A549 (cell line): ENCODE measurements around the gene RAPGEF3. TPM values are rescaled to one million over a fixed set of nuclear protein-coding genes. Genes with fewer than 3 reads are reported as not detected.

Source experiments
- ATAC-seq, 2 experiments: fragments of 200-7000 bp in 1 of 2; fragments of >200 bp in 1 of 2; cut with Nextera tagmentation in 1 of 2; cut with Tn5 transposase in 1 of 2; 3 replicates each; pipeline versions ENCODE4 v1.8.0 to v1.9.1; 2018 to 2020; ENCODE audit warnings: mild to moderate bottlenecking in 1 of 2, moderate library complexity in 1 of 2
- CTCF ChIA-PET: fragments of 300-600 bp; sonication (Branson Sonifier 250); formaldehyde crosslinking; extraction: SDS; loops from one replicate; lab custom pipeline; 2021; ENCODE audit warnings: antibody characterized with exemption, inconsistent platforms; lab: Yijun Ruan, JAX
- POLR2A ChIA-PET: fragments of 350-600 bp; formaldehyde crosslinking; extraction: SDS; loops from one replicate; lab custom pipeline; 2021; ENCODE audit warnings: antibody characterized with exemption, inconsistent platforms; lab: Yijun Ruan, JAX
- DNase-seq, 2 experiments: peaks; one replicate each; pipeline versions ENCODE4 v3.0.0 to v3.0.0-alpha.2; 2011 to 2016; ENCODE audit warnings: low read depth in 1 of 2, low spot score in 1 of 2
- FAIRE-seq: peaks from 2 replicates; lab custom pipeline; 2011; peaks lifted over from hg19 to GRCh38; lab: Jason Lieb, UNC
- H3K27ac ChIP-seq, 2 experiments: fragments of >200 bp; sonication (Bioruptor Twin); formaldehyde crosslinking; 3 replicates each; pipeline ENCODE4 v1.5.1; 2016 to 2017
- H3K4me1 ChIP-seq: fragments of >200 bp; sonication (Bioruptor Twin); formaldehyde crosslinking; 3 replicates; pipeline ENCODE4 v1.6.1; 2016
- H3K4me2 ChIP-seq: fragments of >200 bp; sonication (Bioruptor Twin); formaldehyde crosslinking; 3 replicates; pipeline ENCODE4 v1.6.1; 2016
- H3K4me3 ChIP-seq: fragments of >200 bp; sonication (Bioruptor Twin); formaldehyde crosslinking; 3 replicates; pipeline ENCODE4 v1.5.1; 2016
- H3K9me3 ChIP-seq: fragments of >200 bp; sonication (Bioruptor Twin); formaldehyde crosslinking; 3 replicates; pipeline ENCODE4 v1.6.1; 2016
- ATOH8 ChIP-seq: fragments of 250-450 bp; sonication (Bioruptor Pico); IDR thresholded peaks from 2 replicates; pipeline ENCODE4 v1.5.0; 2020; ENCODE audit warnings: low read depth, mild to moderate bottlenecking, moderate library complexity
- CBX2 ChIP-seq: fragments of 200-600 bp; sonication (generic); IDR thresholded peaks from 2 replicates; pipeline ENCODE4 v1.6.1; 2016; ENCODE audit warnings: low read depth, mild to moderate bottlenecking, borderline replicate concordance
- CEBPB ChIP-seq, 2 experiments: fragments of >200 bp in 1 of 2; sonication (Bioruptor Twin) in 1 of 2; formaldehyde crosslinking in 1 of 2; IDR thresholded peaks; 2 replicates each; pipeline ENCODE4 v1.6.1; 2012 to 2016
- CHD2 ChIP-seq: fragments of 150-350 bp; IDR thresholded peaks from 2 replicates; pipeline ENCODE4 v1.6.1; 2014; ENCODE audit warnings: low read length; ENCODE audit not compliant: partially characterized antibody
- CTCF ChIP-seq: fragments of >200 bp; sonication (Bioruptor Twin); formaldehyde crosslinking; IDR thresholded peaks from 3 replicates; pipeline ENCODE4 v1.5.1; 2016
- E2F6 ChIP-seq: IDR thresholded peaks from 2 replicates; pipeline ENCODE4 v1.6.1; 2012; ENCODE audit warnings: low read depth, borderline replicate concordance
- ELK1 ChIP-seq: fragments of 150-350 bp; IDR thresholded peaks from 2 replicates; pipeline ENCODE4 v1.6.1; 2014; ENCODE audit warnings: low read depth, mild to moderate bottlenecking, low read length
- EP300 ChIP-seq, 2 experiments: fragments of >200 bp; sonication (Bioruptor Twin); formaldehyde crosslinking; IDR thresholded peaks; 2 replicates in 1 of 2; 3 replicates in 1 of 2; pipeline ENCODE4 v1.6.1; 2016 to 2017
- FOXS1 ChIP-seq: fragments of 250-450 bp; sonication (Bioruptor Pico); IDR thresholded peaks from 2 replicates; pipeline ENCODE4 v1.5.0; 2020; ENCODE audit warnings: mild to moderate bottlenecking, moderate library complexity
- HOXA7 ChIP-seq: fragments of 250-450 bp; sonication (Bioruptor Pico); IDR thresholded peaks from 2 replicates; pipeline ENCODE4 v1.5.0; 2020; ENCODE audit warnings: mild to moderate bottlenecking, moderate library complexity
- JUN ChIP-seq, 2 experiments: fragments of >200 bp; sonication (Bioruptor Twin); formaldehyde crosslinking; IDR thresholded peaks; 2 replicates in 1 of 2; 3 replicates in 1 of 2; pipeline ENCODE4 v1.6.1; 2016 to 2017
- KDM1A ChIP-seq: fragments of 200-600 bp; sonication (generic); IDR thresholded peaks from 2 replicates; pipeline ENCODE4 v1.6.1; 2016; ENCODE audit warnings: low read depth, mild to moderate bottlenecking
- KDM5A ChIP-seq: fragments of 200-600 bp; sonication (generic); IDR thresholded peaks from 2 replicates; pipeline ENCODE4 v1.6.1; 2016; ENCODE audit warnings: antibody characterized with exemption, mild to moderate bottlenecking
- MAX ChIP-seq: IDR thresholded peaks from 2 replicates; pipeline ENCODE4 v1.6.1; 2012
- MAZ ChIP-seq: fragments of 150-350 bp; IDR thresholded peaks from 2 replicates; pipeline ENCODE4 v1.6.1; 2014; ENCODE audit warnings: antibody characterized with exemption, low read depth, low read length, borderline replicate concordance
- NR3C1 ChIP-seq: fragments of >200 bp; sonication (Bioruptor Twin); formaldehyde crosslinking; IDR thresholded peaks from 3 replicates; pipeline ENCODE4 v1.6.1; 2017
- PHF8 ChIP-seq: fragments of 200-600 bp; sonication (generic); IDR thresholded peaks from 2 replicates; pipeline ENCODE4 v1.6.1; 2016; ENCODE audit warnings: low read depth, mild to moderate bottlenecking, antibody characterized with exemption, moderate library complexity, borderline replicate concordance
- POLR2AphosphoS2 ChIP-seq: conservative IDR thresholded peaks from 2 replicates; pipeline ENCODE4 v1.6.1; 2012; ENCODE audit warnings: low read length, improper control_type of control experiment, inconsistent platforms
- RAD21 ChIP-seq, 2 experiments: fragments of >200 bp in 1 of 2; sonication (Bioruptor Twin) in 1 of 2; formaldehyde crosslinking in 1 of 2; IDR thresholded peaks in 1 of 2; conservative IDR thresholded peaks in 1 of 2; 2 replicates in 1 of 2; 3 replicates in 1 of 2; pipeline ENCODE4 v1.6.1; 2012 to 2018; ENCODE audit warnings: inconsistent platforms in 1 of 2
- REST ChIP-seq: fragments of 200-600 bp; sonication (generic); IDR thresholded peaks from 2 replicates; pipeline ENCODE4 v1.6.1; 2016; ENCODE audit warnings: antibody characterized with exemption, mild to moderate bottlenecking, moderate library complexity
- SMC3 ChIP-seq: fragments of >200 bp; sonication (Bioruptor Twin); formaldehyde crosslinking; IDR thresholded peaks from 3 replicates; pipeline ENCODE4 v1.6.1; 2018; ENCODE audit warnings: inconsistent platforms
- WGBS: methylation state at CpG from one replicate; pipeline ENCODE4 v1.1.6; 2017; ENCODE audit errors: missing lambda C conversion rate; 5-methylcytosine and 5-hydroxymethylcytosine counted together
- polyA plus RNA-seq, 4 experiments: library from polyadenylated mRNA; depleted of rRNA in 3 of 4; stranded (reverse); fragments of >200 nt; fragmentation: RNase III in 1 of 4; extraction: RNeasy Plus Mini Kit Qiagen cat#74134 plus additional on column Dnase treatment in 1 of 4; gene quantifications; 2 replicates in 3 of 4; 3 replicates in 1 of 4; pipeline ENCODE4 v1.2.3, GENCODE V29; 2011 to 2017

The RAPGEF3 gene
- polyA plus RNA-seq, 2 of the 4 experiments (the other 2 are of a cell fraction): 0.70 to 0.89 TPM

GRCh38 chr12:47766502-47767215 lies 8.0 kb upstream of the RAPGEF3 start (continued):
- TF ChIP-seq EP300 (IDR thresholded peaks at IDR 0.05) (no peak), KDM5A (no peak), POLR2AphosphoS2 (no peak)

- DNase-seq (no peak), ATAC-seq (no peak), FAIRE-seq (no peak)
- ChIA-PET CTCF (interaction anchor here (2.2 to 43.9 kb wide), 4 partner anchors 18 to 75 kb away, joined by 11 to 1399 read pairs (median 194); partner anchors contain the start of gene SLC48A1), POLR2A (interaction anchor here (2.6 kb wide), 1 partner anchor 9 kb away, joined by 9 read pairs; the partner anchor contains the start of gene SLC48A1)
- no peak overlapping the region for H3K4me3 ChIP-seq
- peaks cover 25% of the 10 kb centered on the region for H3K4me1 ChIP-seq
- no peak overlapping the region for H3K4me2 ChIP-seq
- TF ChIP-seq RAD21 (conservative IDR thresholded peaks at IDR 0.05 in 1 of 2, IDR thresholded peaks at IDR 0.05 in 1 of 2) (no peak), SMC3 (no peak), CEBPB (IDR thresholded peaks at IDR 0.05) (no peak), CBX2 (no peak), MAZ (no peak), HOXA7 (CRISPR knock-in tag) (no peak), NR3C1 (no peak), CHD2 (no peak), ATOH8 (no peak), CTCF (no peak), JUN (IDR thresholded peaks at IDR 0.05) (no peak), FOXS1 (CRISPR knock-in tag) (no peak), E2F6 (no peak), PHF8 (no peak), MAX (no peak), EP300 (IDR thresholded peaks at IDR 0.05) (no peak), KDM1A (no peak), REST (no peak), ELK1 (no peak)
- no peak overlapping the region for H3K27ac ChIP-seq
- H3K9me3 ChIP-seq: no peaks in the 10 kb centered on the region
- 86% methylated on average over 8 of the region's 8 CpGs for WGBS
Observed at GRCh38 chr12:47763481-47764346, 5.0 kb upstream of the RAPGEF3 start.
